Activated CD8-positive, alpha-beta memory T cell treated with anti-CD3 and anti-CD28 coated beads, Interleukin-2, amount 50 U/mL, for 48 hours (primary cell): ENCODE measurements around the gene NXN.

Source experiments
- DNase-seq: peaks from one replicate; pipeline ENCODE4 v3.0.0-alpha.2; 2020

The NXN gene

DNA sequence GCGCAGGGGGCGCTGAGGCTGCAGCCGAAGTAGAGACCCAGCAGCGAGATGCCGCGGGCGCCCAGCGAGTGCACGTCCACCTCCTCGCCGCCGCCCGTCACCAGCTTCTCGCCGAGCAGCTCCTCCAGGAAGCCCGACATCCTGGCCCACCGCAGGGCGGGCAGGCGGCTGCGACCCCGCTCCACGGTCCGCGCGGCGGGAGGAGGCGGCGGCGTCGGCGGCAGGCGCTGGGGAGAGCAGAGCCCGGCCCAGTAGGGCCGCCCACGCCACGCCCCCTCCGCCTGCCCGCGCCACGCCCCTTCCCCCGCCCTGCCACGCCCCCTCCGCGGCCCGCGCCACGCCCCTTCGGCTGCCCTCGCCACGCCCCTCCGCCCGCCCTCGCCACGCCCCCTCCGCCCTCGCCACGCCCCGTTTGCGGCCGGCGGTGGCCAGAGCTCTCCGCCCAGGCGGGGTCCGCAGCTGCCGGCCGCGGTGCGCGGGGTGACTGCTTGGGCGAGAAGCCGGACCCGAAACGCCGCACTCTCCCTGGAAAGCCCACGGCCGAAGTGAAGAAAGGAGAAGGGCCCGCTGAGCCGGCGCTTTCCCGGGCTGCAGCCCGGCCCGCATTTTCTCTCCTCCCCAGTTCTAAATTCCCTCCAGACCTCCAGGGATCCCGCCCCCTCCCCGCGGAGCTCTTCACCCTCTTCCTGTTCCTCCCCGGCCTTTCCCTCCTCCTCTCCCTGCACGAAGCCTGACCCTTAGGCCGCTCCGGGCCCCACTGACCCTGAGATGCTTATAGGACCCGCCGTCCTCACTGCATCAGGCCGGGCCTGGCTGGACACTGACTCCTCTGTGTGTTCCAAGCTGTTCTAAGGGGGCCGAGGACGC is at the start of gene NXN:
TSS of gene NXN (minus strand) at position 238 of the 867 bp plus-strand sequence.
- DNase-seq: peak; percentile 99

DNA sequence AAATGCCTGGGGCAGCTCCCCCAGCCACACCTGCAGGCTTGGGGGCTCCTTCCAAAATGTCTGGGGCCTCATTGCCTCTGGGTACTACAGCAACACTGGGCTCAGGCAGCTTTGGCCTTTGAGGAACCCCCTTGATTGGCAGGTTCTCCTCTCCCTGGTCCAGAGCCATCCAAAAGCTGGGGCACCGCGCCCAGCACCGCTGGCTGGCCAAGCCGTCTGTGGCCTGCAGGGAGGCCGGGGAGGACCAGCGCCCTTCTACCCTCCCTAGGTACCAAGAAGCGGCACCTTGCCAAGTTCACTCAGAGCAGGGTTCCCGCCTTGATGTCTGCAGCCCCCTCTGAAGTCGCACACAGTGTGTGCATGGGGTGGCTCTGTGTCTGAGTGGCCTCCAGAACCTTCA is 47.5 kb upstream of the NXN start:
- DNase-seq: no peak

DNA sequence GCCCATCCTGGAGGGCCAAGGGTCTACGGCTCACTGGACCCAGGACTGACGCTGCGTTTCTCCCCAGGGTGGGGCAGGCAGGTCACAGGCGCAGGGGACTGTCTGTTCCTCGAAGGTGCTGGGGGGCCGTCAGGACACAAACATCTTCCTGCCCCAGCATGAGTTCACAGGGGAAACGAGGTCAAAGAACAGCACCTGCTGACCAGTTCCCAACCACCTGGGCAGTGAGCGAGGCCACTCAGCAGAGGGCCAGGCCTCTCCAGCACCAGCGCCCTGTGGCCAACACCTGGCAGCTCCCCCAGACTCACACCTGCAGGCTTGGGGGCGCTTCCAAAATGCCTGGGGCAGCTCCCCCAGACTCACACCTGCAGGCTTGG is 47.0 kb upstream of the NXN start:
- no peak for DNase-seq

DNA sequence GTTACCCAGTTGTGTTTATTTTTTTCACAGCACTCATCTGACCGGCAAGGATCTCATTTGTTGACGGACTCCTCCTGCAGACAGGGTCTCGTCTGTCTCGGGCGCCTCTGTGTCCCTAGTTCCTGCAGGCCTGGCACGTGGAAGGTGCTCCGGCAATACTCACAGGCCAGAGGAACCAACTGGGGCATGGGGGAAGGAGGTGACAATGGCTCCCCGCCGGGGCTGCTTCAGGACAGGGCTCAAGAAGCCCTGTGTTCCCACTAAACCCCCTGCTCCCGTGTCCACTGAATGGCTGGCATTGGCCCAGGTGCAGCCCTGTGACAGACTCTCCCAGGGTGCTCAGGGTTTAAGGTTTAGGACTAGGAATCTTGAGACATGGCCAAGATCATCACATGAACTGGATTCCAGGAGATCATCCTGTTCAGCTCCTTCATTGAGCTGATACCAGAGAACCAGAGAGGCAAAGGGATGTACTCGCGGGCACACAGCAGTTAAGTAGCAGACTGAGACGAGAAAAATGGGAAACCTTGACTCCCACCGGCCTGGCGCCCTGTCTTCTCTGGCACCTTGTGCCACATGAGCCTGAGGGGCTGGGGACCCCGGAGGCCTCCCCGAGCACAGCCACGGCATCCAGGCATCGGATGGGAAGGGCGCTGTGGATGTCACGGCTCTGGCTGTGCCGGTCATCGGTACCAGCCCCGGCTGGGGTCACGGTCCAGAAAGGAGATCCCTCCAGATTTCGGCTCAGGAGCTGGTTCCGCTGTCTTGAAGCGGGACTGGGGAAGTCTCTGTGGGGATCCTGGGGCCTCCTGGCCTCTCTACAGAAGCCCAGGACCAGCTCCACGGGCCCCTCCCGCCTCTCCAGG is 46.4 kb upstream of the NXN start:
- no peak for DNase-seq

DNA sequence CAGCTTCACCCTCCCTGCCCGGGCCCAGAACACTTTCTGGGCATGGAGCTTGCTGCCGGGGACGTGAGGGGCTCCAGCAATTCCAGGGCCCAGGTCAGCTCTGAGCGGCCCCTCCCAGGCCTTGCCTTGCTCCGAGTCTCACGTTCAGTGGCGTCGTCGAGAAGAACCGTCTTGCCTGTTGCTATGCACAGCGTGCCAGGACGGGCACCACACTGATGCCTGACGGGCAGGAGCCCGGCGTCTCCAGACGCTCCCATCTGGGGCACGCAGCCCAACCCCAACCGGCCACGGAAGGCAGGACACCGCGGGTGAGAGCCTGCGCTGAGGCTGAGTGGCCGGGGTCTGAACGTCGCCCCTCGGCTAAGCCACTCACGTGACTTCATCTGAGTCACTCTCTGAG is 44.5 kb upstream of the NXN start:
- DNase-seq: no peak

DNA sequence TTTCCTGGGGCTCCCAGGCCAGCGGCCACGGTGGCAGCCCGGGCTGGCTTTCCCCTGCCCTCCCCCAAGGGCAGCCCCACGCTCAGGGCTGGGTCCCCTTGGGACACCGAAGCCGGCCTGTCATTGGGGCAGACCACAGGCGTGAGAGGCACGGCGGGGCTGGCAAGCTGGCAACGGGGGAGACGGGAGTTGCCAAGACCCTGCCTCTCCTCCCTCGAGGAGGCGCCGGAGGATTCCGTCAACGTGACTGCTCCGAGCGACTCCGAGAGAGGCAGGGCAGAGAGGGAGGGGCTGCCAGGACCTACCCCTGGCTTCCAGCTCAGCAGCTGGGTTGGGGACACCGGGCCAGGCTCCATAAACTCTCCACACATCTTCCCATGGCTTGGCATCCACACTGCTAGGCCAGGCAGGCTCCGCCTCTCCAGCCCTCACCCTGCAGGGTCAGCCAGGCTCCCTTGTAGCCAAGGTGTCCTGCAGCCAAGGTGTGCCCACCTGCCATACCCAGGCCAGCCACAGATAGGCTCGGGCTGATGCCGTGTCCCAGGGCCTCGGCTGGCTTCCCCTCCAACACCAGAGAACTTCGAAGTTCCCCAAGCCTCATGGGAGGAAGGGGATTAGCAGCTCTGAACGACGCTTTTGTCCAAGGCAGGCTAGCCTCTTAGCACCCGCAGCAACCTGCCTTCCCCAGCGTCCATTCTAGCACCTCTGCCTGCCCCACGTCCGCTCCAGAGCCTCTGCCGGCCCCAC is 42.9 kb upstream of the NXN start:
- no peak for DNase-seq

DNA sequence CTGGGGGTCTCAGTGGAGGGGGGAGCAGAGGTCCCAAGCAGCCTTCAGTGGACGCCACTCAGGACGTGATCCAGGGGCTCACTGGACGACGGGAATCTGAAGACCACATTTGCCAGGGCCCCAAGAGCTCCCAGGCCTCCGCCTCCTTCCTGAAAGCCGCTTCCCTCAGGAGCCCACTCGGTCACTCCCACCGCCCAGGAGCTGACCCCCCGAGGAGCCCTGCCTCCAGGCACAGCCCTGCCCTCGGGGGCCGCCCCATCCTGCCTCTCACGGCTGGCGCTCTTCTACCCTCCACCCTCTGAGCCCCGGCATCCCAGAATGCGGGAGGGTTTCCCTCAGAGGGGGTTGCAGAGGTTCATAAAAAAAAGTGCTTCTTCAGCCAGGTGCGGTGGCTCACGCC is 41.6 kb upstream of the NXN start:
- DNase-seq: no peak

DNA sequence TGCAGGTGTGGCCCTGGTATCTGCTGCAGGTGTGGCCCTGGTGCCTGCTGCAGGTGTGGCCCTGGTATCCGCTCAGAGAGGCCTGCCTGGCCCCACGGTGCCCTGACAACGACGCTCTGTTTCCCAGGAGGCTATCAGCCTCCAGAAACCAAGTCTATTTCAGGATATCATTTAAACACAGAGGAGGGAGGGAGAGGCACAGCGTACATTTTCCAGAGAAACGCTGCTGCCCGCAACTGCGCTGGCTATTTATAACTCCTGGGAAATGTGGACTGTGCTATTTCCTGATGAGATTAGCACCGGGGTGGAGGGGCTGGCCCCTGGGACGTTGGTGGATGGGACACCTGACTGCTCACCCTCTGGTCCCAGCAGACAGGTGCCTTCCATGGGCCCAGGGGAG is 39.9 kb upstream of the NXN start:
- no peak for DNase-seq

DNA sequence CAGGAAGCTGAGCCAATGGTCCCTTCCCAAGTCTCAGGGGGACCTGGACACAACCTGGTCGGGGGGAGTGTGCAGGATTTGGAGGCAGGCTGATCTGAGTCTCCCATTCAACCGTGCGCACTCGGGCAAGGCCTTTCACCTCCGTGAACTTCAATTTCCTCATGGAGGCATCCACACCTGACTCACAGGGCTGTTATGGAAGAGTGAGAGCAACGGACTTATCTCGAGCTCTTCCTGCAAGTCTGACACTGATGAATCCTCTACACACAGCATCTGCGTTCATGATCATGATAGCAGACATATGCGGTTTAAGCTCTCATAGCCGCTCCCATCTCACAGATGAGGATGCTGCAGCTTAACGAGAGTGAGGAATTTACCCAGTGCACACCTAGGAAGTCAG is 39.0 kb upstream of the NXN start:
- DNase-seq: no peak

DNA sequence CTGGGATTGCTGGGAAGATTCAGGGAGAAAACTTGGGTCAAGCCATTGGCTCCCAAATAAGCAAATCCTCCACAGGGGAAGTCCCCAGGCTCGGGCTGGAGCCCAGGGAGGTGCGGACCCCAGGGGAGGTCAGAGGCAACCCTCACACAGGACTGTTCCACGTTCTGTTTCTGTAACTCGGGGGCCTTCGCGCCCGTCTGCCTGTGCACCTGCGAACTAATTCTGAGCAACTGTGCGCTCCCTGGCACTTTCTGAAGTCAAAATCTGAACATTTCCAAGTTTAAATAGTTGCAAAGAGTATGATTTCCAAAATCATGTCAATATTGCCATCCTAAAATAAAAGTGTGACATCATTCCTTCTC is 34.1 kb upstream of the NXN start:
- no peak for DNase-seq

DNA sequence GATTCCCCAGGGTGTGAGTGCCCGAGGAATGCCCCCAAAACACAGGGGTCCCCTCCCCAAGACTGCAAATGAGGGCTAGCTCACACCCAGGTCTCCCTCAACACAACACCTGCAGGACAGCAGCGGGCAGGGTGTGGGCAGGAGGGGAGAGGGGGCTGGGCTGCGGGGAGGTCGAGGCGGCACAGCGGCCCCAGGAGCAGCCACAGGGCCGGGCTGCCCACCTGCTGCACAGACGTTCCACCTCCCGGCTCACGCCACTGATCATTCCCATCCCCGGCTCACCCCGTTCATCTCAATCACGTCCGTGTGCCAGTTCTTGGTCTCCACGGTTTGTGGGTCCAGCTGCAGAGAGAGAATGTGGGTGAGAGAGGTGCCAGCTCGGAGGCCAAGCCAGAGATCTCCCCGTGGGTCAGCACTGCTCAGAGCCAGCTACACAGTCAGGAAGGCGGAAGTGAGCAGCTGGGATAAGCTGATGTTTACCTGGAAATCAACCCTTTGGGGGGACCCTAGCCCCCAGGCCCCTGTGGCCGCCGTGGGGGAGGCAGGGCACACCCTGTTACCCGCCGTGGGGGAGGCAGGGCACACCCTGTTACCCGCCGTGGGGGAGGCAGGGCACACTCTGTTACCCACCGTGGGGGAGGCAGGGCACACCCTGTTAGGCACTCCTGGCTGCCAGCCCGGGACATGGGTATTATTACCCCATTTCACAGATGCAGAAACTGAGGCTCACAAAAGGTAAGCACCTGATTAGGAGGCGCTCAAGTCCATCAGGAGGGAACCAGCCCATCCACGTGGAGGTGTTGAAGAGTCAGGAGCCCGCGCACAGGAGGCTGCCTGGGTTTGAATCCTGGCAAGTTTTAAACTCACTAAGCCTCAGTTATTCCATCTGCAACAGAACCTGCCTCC is 33.5 kb upstream of the NXN start:
- no peak for DNase-seq

DNA sequence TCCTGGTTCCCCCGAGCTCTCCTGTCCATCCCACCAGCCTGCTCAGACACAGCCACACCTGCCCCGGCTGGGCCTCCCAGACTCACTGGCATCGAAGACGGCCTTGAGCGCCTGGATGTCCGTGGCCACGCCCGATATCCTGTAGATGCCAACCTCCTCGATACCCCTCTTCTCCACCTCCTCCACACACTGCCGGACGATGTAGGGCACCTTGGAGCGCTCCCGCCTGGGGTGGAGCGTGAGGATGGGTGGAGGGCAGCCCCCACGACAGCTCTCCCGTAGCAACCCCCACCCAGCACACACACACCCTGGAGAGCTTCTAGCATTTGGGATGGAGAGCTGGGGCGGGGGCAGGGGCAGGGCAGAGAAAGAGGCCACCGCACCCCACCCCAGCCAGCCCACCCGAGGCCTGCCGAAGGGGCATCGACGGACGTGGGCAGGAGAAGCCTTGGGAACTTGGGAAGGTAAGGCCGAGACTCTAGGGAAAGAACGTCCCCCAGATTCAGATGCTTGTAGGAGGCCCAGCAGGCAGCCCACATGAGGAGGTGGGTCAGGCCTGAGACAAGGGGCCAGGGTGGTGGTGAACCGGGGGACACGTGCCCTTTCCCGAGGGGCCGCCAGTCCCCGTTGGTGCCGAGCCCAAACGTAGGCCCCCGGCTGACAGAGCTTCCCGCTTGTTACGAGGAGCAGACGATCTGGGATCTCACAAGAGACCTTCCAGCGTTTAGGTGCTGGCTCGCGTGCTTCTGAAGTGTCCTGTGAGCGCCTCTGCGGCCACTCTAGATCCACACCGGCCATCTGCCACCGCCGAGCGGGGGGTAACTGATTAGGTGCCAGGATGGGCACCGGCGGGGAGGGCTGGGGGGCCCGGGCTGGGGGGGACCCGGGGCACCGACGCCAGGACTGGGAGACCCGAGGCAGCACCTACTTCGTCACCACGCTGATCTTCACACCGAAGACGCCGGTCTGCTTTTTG is 32.5 kb upstream of the NXN start:
- DNase-seq: no peak

DNA sequence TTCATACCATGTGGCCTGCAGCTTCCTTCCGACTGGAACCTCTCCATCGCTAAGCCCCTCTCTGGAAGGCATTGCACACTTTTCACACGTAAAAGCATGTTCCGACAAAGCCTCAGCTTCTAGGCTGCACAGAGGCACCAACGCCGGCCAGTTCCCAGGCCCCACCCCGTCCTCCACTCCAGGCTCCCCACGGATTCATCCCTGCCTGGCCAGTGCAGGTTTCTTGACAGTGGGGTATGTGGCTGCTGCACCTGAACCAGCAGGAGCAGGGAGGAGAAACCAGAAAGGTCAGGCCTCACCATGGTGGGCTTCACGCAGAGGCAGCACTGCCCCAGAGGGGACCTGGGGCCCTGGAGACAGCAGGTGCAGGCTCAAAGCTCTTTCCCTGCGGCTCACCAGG is 31.6 kb upstream of the NXN start:
- no peak for DNase-seq

DNA sequence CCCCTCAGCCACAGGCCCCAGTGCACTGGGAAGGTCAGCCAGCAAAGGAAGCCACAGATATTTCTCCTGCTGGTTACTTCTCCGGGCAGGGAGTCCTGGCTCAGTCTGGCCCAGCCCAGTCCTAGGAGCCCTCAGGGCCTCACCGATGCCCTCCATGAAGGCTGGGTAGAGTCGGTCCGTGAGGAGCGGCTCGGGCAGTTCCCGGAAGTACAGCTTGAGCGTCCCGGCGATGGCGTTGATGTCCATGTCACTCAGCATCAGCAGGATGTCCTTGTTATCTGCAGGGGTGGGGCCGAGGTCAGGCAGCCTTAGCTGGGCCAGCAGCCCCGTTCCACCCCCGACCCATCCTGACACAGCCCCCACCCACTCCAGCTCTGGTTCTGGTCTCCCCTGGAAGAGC is 31.0 kb upstream of the NXN start:
- no peak for DNase-seq

DNA sequence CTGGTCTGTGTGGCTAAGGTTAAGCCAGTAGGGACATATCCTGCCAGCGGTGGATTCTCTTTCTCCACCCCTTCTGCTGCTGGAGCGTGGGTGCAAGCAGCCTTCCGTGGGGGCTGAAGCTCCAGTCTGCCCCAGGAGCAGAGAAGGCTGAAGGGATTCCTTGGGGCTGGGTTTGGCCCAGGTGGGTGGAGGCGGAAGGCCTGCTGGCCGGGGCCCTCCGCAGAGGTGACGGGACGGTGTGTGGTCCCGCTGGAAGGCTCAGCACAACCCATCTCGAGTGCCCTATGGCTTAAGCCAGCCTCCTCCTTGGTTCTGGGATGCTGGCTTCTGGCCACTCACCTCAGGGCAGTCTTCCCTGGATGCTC is 30.5 kb upstream of the NXN start:
- DNase-seq: no peak

DNA sequence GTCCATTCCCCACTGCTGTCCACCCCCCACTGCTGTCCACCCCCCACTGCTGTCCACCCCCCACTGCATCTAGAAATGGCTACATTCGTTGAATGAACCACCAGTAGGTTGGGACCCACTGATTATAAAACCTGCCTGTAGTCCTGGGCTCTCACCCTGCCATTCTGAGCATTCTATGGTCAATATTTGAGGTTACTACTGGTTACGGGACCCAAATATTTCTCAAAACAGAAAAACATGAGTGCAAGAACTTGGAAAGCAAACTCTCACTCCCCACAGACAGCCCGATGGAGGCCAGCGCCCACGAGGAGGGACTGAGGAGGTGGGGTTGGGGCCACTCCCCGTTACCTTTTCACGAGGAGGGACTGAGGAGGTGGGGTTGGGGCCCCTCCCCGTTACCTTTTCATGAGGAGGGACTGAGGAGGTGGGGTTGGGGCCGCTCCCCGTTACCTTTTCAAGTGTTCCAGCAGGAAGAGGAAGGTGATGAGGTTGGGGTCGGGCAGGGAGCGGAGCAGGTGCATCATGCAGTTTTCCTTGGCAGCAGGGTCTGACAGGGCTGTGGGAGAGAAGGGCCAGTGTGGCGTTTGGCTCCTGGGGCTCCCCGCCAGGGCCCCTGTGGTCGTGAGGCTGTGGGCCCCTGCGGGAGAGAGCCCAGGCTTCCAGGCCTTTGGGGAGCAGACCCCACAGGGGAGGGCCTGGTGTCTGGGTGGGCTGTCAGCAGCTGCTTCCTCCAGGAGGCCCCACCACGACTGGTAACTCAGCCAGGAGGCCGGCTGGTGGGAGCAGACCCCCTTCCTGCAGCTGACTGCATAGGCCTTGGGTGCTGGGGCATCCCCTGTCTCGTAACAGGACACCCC is 29.9 kb upstream of the NXN start:
- no peak for DNase-seq

DNA sequence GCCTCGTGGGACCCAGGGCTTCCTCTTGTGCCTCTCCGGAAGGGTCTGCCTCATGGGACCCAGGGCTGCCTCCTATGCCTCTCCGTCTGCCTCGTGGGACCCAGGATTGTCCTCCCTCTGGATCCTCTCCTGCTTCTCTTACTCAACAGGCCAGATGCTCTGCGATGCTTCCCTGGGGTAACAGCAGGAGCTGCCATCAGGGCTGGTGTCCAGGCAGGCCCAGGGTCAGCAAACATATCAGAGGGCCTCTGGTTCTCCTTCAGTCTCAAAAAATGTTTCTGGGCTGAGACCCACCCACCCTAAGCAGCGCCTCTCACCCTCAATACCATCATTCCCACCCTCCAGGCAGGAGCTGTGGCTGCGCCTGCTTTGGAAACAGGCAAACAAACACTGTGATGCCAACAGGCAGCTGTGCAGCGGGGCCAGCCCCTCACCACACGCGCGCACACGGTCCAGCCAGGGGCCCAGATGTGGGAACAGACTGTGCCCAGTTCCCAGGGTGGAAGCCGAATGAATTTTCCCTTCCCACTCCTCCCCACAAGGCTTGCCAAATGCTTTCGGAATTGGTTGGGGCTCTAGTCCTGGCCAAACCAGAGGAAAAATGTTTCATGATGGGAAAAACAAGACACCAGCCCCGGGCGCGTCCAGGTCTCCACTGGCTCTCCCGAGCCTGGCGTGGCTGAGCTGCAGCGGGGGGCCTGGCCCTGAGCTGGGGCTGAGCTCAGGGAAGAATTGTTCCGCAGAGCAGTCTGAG is 28.6 kb upstream of the NXN start:
- DNase-seq: no peak

DNA sequence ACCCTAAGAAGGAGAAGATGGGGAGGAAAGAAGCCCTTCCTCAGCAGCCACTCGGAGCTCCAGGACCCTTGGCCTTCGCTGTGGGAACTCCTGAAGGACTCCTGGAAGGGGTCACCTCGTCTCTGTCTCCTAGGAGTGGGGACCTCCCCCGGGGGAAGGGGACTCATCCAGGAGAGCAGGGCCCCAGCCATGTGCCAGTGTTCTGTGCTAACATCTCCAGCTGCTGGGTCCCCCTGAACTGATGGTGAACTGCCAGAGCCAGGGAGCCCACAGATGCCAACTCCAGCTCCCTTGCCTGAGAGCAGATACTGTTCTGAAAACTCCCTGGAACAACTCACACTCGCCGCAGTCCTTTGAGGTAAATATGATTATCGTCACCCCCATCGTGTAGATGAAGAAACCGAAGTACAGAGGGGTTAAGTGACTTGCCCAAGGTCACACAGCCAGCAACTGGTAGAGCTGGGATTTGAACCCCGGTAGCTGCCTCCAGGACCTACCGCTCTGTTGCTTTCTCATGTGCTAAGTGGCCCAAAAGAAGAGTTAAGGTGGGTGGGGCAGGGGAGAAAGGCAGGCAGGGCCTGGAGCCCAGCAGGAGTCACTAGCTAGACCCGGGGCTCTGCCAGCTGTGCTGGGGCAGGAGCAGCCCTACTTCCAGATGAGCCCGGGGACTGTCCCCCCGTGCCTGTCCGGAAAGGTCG is 27.9 kb upstream of the NXN start:
- no peak for DNase-seq

DNA sequence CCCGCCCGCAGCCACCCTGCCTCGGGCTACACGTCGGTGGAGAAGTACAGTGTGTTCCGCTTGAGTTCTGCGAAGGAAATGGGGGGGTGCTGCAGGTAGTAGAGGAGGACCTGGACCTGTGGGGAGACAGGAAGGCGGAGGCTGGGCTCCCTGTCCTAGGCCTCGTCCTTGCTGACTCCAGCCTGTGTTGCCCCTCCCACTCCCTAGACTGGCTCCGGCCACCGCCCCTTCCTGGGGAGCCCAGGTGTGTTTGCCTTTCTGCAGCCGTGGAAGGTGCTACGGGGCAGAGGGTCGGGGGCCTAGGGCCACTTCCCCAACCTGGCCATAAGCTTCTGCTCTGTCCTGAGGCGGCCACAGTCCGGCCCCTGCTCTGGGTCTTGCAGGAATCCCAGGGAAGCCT is 26.5 kb upstream of the NXN start:
- no peak for DNase-seq
